WI38 (cell line): ENCODE results near the gene MYO1E.

ENCODE experiments used
- H3K4me3 ChIP-seq: 2 replicates; pipeline ENCODE4 v1.5.1; 2011; ENCODE audit warnings: low read depth, mild to moderate bottlenecking, control low read depth, low read length
- TF ChIP-seq, protein P1 (sequence below): IDR thresholded peaks from 2 replicates; pipeline ENCODE4 v1.5.1; 2012; ENCODE audit warnings: low read depth, mild to moderate bottlenecking, control low read depth, low read length

Gene MYO1E

GRCh38 chr15:59292442-59293151 is 80.1 kb downstream of the MYO1E start:
- no peak overlapping the region for H3K4me3 ChIP-seq
- TF ChIP-seq, protein P1, sequence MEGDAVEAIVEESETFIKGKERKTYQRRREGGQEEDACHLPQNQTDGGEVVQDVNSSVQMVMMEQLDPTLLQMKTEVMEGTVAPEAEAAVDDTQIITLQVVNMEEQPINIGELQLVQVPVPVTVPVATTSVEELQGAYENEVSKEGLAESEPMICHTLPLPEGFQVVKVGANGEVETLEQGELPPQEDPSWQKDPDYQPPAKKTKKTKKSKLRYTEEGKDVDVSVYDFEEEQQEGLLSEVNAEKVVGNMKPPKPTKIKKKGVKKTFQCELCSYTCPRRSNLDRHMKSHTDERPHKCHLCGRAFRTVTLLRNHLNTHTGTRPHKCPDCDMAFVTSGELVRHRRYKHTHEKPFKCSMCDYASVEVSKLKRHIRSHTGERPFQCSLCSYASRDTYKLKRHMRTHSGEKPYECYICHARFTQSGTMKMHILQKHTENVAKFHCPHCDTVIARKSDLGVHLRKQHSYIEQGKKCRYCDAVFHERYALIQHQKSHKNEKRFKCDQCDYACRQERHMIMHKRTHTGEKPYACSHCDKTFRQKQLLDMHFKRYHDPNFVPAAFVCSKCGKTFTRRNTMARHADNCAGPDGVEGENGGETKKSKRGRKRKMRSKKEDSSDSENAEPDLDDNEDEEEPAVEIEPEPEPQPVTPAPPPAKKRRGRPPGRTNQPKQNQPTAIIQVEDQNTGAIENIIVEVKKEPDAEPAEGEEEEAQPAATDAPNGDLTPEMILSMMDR = no peak

DNA sequence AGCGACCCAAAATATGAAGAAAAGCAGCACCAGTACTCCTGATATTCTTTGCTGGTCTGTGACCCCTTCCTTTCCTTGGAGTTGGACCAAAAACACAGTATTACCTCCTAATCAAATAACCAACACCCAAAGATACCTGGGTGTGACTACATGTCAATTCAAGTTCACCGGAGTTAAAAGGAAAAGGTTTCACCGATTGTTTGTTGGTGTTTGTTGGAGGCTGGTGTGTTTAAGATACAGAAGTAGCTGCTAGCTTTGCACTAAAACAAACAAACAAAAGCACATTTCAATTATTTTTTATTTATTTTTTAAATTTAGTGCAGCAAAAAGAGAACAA is 81.5 kb downstream of the MYO1E start:
- TF ChIP-seq, protein P1 = no peak
- no peak overlapping the region for H3K4me3 ChIP-seq

- TF ChIP-seq, protein P1 = no peak
- H3K4me3 ChIP-seq = no peak overlapping the region
Observed at GRCh38 chr15:59290295-59291212, 82.1 kb downstream of the MYO1E start.

- TF ChIP-seq, protein P1 = no peak
- no peak overlapping the region for H3K4me3 ChIP-seq
Observed at GRCh38 chr15:59289574-59289973, 83.1 kb downstream of the MYO1E start.

GRCh38 chr15:59283717-59284391 is 88.8 kb downstream of the MYO1E start:
- H3K4me3 ChIP-seq = no peak overlapping the region
- TF ChIP-seq, protein P1 = no peak

GRCh38 chr15:59282515-59283337 is 89.9 kb downstream of the MYO1E start:
- H3K4me3 ChIP-seq = no peak overlapping the region
- TF ChIP-seq, protein P1 = no peak
